D341Med (cell line): Measurements from ENCODE around the gene GBGT1.

Source experiments
- DNase-seq: peaks from one replicate; pipeline ENCODE4 v3.0.0; 2012; ENCODE audit warnings: low spot score

Gene GBGT1

DNA sequence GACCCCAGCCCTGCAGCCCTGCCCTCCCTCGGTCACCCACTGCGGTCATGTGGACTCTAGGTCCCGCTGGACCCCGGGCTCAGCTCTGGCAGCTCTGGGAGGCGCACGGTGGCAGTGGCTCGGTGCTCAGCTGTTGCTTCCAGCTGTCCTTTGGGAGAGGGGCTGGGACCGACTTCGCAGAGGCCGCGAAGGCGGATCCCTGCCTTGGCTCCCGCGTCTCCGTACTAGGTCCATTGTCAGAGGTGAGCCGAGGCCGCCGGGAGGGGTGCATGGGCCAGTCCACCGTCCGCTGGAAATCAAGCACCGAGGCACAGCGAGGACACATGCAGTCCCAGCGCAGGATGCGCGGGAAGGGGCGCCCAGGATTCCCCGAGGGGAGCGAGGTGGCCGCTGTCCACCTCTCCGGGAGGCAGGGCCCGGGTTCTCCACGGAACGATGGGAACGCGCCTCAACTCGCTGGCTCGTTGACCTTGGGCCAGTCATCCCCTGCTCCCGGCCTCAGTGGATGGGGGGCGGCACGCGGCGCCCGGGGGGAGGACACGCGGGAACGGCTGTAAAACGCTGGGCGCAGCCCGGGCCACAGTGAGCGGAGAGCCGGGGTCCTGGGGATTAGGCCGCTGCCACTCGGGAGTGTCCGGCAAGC, 732 bp downstream of the GBGT1 start:
- no peak for DNase-seq

DNA sequence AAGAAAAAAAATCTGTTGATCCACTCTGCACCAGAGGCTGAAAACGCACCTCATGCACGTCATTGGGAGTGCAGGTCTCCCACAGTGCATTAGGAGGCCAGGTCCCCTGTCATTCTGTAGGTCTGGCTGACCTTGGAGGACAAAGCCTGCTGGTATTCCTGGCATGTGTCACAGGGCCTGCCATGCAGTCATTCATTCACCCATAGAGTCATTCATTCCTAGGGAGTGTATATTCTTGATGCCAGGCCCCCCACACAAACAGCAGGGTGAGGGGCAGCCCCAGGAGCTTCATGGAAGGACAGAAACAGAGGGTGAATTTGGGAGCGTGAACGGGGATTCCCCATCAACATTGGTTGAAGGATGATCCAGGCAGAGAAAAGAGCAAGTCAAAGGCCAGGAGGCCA, 2.2 kb downstream of the GBGT1 start:
- DNase-seq: no peak

DNA sequence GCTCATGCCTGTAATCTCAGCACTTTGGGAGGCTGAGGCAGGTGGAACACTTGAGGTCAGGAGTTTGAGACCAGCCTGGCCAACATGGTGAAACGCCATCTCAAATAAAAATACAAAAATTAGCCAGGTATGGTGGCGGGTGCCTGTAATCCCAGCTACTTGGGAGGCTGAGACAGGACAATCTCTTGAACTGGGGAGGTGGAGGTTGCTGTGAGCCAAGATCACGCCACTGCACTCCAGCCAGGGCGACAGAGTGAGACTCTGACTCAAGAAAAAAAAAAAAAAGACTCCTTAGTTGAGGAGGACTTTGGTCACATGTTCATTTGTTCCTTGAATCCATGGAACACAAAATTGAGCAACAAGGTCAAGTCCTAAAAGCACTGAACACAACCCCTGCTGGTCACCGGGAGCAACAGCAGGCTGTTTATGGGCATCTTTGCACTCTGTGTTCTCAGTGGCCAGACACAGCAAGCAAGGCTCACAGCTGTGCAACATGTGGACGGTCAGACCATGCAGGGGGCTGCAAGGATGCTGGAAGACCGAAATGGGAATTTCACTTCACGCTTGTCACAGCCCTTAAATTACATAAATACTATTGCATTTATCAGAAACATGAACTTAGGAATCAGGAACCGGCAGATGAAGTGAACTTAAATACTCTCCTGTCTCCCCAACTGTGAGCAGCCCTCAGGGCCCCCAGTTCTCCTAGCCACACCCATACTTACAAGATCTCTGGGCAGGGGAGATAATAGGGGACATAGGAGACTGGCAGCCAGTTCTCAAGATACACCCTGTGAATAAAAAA, 2.8 kb downstream of the GBGT1 start:
- DNase-seq: peak; percentile 77

- DNase-seq: no peak
Measured at GRCh38 chr9:133158695-133159094, 5.0 kb downstream of the GBGT1 start.

DNA sequence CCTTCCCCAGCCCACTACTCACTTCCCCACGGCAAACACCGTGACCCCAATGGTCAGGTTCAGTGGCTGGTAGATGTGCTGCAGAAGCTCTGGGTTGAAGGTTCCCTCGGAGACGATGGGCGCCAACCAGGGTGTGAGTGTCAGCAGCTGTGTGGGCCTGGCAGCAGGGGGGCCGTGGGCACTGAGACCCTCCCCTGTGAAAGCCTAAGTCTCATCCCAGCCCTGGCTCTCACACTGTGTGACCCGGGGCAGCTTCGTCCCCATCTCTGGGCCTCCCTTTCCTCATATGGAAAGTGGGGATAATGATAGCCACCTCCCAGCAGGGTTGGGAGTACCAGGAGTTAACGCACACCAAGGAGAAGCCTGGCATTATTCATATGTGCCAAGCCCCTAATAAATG, 8.6 kb downstream of the GBGT1 start:
- no peak for DNase-seq

GRCh38 chr9:133154097-133154989, 9.4 kb downstream of the GBGT1 start:
- no peak for DNase-seq

GRCh38 chr9:133153227-133154096, 10.3 kb downstream of the GBGT1 start:
- no peak for DNase-seq

GRCh38 chr9:133151601-133152525, 11.9 kb downstream of the GBGT1 start:
- no peak for DNase-seq

- DNase-seq: no peak
Measured at GRCh38 chr9:133151041-133151440, 12.7 kb downstream of the GBGT1 start.

- peak; percentile 97 for DNase-seq
Measured at GRCh38 chr9:133149130-133150015, 14.3 kb downstream of the GBGT1 start.

GRCh38 chr9:133148199-133149129, 15.2 kb downstream of the GBGT1 start:
- DNase-seq: no peak

- DNase-seq: peak; percentile 82
Measured at GRCh38 chr9:133147412-133148198, 16.1 kb downstream of the GBGT1 start.

GRCh38 chr9:133146746-133147411, 16.8 kb downstream of the GBGT1 start:
- no peak for DNase-seq

GRCh38 chr9:133144904-133145851, 18.5 kb downstream of the GBGT1 start:
- no peak for DNase-seq

GRCh38 chr9:133144142-133144903, 19.4 kb downstream of the GBGT1 start:
- peak; percentile 94 for DNase-seq
